ENCODE data around the gene TMEM72. TPM values are rescaled to one million over a fixed set of nuclear protein-coding genes. Genes with fewer than 3 reads are reported as not detected.

Gene TMEM72
- total RNA-seq, 1 experiment from 2014 or later, result not detected

DNA sequence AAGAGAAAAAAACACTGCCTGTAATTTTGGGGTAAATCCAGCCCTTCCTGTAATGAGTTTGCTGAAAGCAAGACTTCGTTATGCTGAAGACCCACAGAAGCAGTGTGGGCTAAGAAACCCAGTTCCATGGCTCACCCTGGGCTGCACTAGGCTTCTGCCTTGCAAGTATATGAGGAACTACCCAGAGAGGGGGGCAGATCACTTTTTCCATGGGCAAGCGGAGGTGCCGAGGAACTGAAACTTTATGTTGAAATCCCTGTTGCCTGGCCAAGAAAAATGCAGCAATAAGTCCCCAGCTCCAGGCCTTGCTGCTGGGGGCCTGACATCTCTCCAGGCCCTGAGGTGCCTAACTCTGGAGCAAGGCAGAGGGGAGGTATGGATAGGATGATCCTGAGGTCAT lies 57.0 kb downstream of the TMEM72 start:
- BruUV-seq (replicated peaks), result no TSS peak
- TF ChIP-seq, protein P1, sequence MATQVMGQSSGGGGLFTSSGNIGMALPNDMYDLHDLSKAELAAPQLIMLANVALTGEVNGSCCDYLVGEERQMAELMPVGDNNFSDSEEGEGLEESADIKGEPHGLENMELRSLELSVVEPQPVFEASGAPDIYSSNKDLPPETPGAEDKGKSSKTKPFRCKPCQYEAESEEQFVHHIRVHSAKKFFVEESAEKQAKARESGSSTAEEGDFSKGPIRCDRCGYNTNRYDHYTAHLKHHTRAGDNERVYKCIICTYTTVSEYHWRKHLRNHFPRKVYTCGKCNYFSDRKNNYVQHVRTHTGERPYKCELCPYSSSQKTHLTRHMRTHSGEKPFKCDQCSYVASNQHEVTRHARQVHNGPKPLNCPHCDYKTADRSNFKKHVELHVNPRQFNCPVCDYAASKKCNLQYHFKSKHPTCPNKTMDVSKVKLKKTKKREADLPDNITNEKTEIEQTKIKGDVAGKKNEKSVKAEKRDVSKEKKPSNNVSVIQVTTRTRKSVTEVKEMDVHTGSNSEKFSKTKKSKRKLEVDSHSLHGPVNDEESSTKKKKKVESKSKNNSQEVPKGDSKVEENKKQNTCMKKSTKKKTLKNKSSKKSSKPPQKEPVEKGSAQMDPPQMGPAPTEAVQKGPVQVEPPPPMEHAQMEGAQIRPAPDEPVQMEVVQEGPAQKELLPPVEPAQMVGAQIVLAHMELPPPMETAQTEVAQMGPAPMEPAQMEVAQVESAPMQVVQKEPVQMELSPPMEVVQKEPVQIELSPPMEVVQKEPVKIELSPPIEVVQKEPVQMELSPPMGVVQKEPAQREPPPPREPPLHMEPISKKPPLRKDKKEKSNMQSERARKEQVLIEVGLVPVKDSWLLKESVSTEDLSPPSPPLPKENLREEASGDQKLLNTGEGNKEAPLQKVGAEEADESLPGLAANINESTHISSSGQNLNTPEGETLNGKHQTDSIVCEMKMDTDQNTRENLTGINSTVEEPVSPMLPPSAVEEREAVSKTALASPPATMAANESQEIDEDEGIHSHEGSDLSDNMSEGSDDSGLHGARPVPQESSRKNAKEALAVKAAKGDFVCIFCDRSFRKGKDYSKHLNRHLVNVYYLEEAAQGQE (IDR thresholded peaks at IDR 0.05; ENCODE audit: insufficient read depth in 1 of 2, low read depth in 2 of 2, low read length in 1 of 2), result no peak
- no peak for TF ChIP-seq TCF7L2 (IDR thresholded peaks at IDR 0.05; ENCODE audit: low read depth, low read length)
- TF ChIP-seq SIN3A (IDR thresholded peaks at IDR 0.05; ENCODE audit: borderline replicate concordance, insufficient read depth, low read depth, low read length), result no peak
- TF ChIP-seq POLR2AphosphoS5 (IDR thresholded peaks at IDR 0.05; ENCODE audit: low read depth, low read length), result no peak
- TF ChIP-seq, protein P2, sequence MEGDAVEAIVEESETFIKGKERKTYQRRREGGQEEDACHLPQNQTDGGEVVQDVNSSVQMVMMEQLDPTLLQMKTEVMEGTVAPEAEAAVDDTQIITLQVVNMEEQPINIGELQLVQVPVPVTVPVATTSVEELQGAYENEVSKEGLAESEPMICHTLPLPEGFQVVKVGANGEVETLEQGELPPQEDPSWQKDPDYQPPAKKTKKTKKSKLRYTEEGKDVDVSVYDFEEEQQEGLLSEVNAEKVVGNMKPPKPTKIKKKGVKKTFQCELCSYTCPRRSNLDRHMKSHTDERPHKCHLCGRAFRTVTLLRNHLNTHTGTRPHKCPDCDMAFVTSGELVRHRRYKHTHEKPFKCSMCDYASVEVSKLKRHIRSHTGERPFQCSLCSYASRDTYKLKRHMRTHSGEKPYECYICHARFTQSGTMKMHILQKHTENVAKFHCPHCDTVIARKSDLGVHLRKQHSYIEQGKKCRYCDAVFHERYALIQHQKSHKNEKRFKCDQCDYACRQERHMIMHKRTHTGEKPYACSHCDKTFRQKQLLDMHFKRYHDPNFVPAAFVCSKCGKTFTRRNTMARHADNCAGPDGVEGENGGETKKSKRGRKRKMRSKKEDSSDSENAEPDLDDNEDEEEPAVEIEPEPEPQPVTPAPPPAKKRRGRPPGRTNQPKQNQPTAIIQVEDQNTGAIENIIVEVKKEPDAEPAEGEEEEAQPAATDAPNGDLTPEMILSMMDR (IDR thresholded peaks at IDR 0.05), result no peak
- ATAC-seq (no peak), DNase-seq (ENCODE audit: low read depth, low spot score) (no peak)
- in situ Hi-C loops (cut with HindIII; ENCODE audit: low pct_unique_long_range_greater_than_20kb, low sequenced_read_pairs), result no loop called here
- CTCF ChIA-PET, result interaction anchor here (0.6 kb wide), 1 partner anchor 619 kb away, joined by 3 read pairs; no protein-coding TSS in a partner anchor
- H3K27me3 ChIP-seq (ENCODE audit: control insufficient read depth, insufficient read depth, low read length), result no peaks in the 10 kb centered on the region
- POLR2A ChIA-PET, result no interaction called here
- H3K4me3 ChIP-seq (ENCODE audit: low read depth in 2 of 2, low read length in 2 of 2), result no peak overlapping the region
- intact Hi-C loops (cut with micrococcal nuclease; ENCODE audit: unreplicated experiment), result no loop called here
- H3K36me3 ChIP-seq (ENCODE audit: control insufficient read depth, insufficient read depth, low read length), result no peaks in the 10 kb centered on the region
- H3K4me1 ChIP-seq (ENCODE audit: control insufficient read depth, insufficient read depth, low read length), result peaks cover 35% of the 10 kb centered on the region
- H3K9me3 ChIP-seq (ENCODE audit: control insufficient read depth, insufficient read depth, low read depth, low read length), result no peaks in the 10 kb centered on the region
- 0 out of 2 replicates have a peak overlapping the region, but pooled peaks have one; percentile 31 for H3K27ac ChIP-seq (ENCODE audit: low read length)

DNA sequence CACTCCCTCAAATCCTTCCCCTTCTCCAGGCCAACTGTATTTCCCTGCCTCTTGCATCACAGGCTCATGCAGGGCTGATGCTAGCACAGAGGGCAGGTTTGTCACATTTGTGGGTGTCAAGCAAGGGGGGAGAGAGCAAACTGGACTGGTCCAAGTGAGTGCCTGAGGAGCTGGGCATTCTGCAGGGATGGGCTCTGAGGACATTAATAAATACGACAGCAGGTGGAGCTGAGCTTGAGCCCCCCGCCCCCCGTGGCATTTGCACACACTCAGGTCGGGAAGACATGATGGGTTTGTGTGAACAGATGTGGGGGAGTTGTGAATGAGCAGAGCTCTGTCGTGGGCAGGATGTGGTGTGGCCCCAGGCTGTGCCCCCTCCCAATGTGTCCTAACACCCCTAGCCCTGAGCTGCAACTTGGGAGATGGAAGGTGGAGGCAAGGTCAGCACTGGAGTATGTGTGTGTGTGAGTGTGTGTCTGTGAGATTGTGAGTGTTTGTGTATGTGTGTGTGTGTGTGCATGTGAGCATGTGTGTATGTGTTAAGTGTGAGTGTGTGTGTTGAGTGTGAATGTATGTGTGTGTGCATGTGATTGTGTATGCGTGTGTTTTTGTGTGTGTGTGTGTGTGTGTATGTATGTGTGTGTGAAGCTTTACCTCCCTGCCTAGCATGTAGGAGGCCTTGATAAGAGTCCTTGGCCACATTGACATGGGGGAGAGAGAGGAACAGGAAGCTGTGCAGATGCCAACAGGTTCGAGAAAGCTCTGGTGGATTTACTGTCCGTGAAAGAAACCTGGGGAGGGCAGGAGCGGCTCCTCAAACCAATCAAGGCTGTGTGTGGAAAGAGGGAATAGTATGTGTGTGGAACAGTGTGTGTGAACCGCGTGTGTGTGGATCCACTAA lies 57.6 kb downstream of the TMEM72 start:
- Histone ChIP-seq H3K27me3 (ENCODE audit: control insufficient read depth, insufficient read depth, low read length) (no peaks in the 10 kb centered on the region), H3K4me1 (ENCODE audit: control insufficient read depth, insufficient read depth, low read length) (peaks cover 32% of the 10 kb centered on the region), H3K36me3 (ENCODE audit: control insufficient read depth, insufficient read depth, low read length) (no peaks in the 10 kb centered on the region), H3K27ac (ENCODE audit: low read length) (no peak overlapping the region), H3K4me3 (ENCODE audit: low read depth in 2 of 2, low read length in 2 of 2) (no peak overlapping the region), H3K9me3 (ENCODE audit: control insufficient read depth, insufficient read depth, low read depth, low read length) (no peaks in the 10 kb centered on the region)
- no TSS peak for BruUV-seq (replicated peaks)
- ChIA-PET CTCF (no interaction called here), POLR2A (no interaction called here)
- TF ChIP-seq, protein P1 (IDR thresholded peaks at IDR 0.05; ENCODE audit: insufficient read depth in 1 of 2, low read depth in 2 of 2, low read length in 1 of 2), result no peak
- no peak for TF ChIP-seq SIN3A (IDR thresholded peaks at IDR 0.05; ENCODE audit: borderline replicate concordance, insufficient read depth, low read depth, low read length)
- TF ChIP-seq POLR2AphosphoS5 (IDR thresholded peaks at IDR 0.05; ENCODE audit: low read depth, low read length), result no peak
- no peak for TF ChIP-seq TCF7L2 (IDR thresholded peaks at IDR 0.05; ENCODE audit: low read depth, low read length)
- ATAC-seq (no peak), DNase-seq (ENCODE audit: low read depth, low spot score) (no peak)
- in situ Hi-C loops (cut with HindIII; ENCODE audit: low pct_unique_long_range_greater_than_20kb, low sequenced_read_pairs) (no loop called here), intact Hi-C loops (cut with micrococcal nuclease; ENCODE audit: unreplicated experiment) (no loop called here)
